ENCODE measurements around the gene ADAM17. TPM values are rescaled to one million over a fixed set of nuclear protein-coding genes. Genes with fewer than 3 reads are reported as not detected.

The ADAM17 gene
- total and polyA plus RNA-seq, 9 of the 15 experiments (the other 6 are each of a cell fraction or from before 2014, with no cell fraction given): 5.8 to 30.0 (median 19.0) TPM

DNA sequence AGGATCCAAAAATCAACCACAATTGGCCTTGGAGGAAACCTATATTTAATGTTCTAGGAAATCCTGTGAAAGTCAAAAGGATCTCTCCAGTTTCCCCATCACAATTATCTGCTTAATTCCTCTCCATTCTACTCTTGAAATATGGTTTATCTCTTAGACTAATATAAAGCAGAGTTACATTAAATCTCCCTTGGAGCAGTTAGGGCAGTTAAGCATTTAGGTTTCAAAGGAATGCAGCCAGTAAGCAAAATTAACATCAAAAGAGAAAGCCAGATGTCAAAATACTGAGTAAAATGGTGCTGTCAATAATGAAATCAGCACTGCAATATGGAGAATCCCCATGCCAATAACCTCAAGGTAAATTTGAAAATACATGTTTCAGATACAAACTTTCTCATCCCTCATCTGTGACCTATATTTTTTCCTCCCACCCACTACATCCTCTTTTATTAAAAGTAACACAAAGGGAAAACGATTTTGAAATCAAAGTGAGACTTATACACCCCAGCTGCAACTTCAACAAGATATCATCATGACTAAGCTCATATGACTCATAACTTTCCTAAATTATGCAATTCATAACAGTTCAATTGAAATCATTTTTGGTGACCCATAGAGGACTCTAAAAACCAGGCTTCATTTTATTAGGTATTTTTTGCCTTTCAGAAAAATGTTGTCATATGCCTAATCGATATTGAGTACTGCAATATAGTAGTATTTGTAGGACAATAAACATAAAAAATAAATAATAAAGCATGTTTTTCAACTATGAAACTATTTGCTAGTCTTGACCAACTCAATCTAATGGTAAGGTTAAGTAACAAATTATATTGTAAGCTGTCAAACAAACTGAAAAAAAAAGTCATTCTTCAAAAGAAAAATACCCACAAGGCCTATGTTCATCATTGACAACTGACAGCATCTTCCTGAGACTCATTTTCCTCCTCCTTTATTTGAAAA, 3.1 kb downstream of the ADAM17 start (continued):
- TF ChIP-seq, protein P1, sequence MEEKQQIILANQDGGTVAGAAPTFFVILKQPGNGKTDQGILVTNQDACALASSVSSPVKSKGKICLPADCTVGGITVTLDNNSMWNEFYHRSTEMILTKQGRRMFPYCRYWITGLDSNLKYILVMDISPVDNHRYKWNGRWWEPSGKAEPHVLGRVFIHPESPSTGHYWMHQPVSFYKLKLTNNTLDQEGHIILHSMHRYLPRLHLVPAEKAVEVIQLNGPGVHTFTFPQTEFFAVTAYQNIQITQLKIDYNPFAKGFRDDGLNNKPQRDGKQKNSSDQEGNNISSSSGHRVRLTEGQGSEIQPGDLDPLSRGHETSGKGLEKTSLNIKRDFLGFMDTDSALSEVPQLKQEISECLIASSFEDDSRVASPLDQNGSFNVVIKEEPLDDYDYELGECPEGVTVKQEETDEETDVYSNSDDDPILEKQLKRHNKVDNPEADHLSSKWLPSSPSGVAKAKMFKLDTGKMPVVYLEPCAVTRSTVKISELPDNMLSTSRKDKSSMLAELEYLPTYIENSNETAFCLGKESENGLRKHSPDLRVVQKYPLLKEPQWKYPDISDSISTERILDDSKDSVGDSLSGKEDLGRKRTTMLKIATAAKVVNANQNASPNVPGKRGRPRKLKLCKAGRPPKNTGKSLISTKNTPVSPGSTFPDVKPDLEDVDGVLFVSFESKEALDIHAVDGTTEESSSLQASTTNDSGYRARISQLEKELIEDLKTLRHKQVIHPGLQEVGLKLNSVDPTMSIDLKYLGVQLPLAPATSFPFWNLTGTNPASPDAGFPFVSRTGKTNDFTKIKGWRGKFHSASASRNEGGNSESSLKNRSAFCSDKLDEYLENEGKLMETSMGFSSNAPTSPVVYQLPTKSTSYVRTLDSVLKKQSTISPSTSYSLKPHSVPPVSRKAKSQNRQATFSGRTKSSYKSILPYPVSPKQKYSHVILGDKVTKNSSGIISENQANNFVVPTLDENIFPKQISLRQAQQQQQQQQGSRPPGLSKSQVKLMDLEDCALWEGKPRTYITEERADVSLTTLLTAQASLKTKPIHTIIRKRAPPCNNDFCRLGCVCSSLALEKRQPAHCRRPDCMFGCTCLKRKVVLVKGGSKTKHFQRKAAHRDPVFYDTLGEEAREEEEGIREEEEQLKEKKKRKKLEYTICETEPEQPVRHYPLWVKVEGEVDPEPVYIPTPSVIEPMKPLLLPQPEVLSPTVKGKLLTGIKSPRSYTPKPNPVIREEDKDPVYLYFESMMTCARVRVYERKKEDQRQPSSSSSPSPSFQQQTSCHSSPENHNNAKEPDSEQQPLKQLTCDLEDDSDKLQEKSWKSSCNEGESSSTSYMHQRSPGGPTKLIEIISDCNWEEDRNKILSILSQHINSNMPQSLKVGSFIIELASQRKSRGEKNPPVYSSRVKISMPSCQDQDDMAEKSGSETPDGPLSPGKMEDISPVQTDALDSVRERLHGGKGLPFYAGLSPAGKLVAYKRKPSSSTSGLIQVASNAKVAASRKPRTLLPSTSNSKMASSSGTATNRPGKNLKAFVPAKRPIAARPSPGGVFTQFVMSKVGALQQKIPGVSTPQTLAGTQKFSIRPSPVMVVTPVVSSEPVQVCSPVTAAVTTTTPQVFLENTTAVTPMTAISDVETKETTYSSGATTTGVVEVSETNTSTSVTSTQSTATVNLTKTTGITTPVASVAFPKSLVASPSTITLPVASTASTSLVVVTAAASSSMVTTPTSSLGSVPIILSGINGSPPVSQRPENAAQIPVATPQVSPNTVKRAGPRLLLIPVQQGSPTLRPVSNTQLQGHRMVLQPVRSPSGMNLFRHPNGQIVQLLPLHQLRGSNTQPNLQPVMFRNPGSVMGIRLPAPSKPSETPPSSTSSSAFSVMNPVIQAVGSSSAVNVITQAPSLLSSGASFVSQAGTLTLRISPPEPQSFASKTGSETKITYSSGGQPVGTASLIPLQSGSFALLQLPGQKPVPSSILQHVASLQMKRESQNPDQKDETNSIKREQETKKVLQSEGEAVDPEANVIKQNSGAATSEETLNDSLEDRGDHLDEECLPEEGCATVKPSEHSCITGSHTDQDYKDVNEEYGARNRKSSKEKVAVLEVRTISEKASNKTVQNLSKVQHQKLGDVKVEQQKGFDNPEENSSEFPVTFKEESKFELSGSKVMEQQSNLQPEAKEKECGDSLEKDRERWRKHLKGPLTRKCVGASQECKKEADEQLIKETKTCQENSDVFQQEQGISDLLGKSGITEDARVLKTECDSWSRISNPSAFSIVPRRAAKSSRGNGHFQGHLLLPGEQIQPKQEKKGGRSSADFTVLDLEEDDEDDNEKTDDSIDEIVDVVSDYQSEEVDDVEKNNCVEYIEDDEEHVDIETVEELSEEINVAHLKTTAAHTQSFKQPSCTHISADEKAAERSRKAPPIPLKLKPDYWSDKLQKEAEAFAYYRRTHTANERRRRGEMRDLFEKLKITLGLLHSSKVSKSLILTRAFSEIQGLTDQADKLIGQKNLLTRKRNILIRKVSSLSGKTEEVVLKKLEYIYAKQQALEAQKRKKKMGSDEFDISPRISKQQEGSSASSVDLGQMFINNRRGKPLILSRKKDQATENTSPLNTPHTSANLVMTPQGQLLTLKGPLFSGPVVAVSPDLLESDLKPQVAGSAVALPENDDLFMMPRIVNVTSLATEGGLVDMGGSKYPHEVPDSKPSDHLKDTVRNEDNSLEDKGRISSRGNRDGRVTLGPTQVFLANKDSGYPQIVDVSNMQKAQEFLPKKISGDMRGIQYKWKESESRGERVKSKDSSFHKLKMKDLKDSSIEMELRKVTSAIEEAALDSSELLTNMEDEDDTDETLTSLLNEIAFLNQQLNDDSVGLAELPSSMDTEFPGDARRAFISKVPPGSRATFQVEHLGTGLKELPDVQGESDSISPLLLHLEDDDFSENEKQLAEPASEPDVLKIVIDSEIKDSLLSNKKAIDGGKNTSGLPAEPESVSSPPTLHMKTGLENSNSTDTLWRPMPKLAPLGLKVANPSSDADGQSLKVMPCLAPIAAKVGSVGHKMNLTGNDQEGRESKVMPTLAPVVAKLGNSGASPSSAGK (IDR thresholded peaks at IDR 0.05): no peak
- TF ChIP-seq ZNF408 (CRISPR knock-in tag; IDR thresholded peaks at IDR 0.05; ENCODE audit: low read depth) (no peak), SMAD1 (IDR thresholded peaks at IDR 0.05; ENCODE audit: low read depth, low read length, partially characterized antibody) (peak; percentile 23), NCOA2 (IDR thresholded peaks at IDR 0.05; ENCODE audit: partially characterized antibody in 2 of 2) (no peak), CSDE1 (IDR thresholded peaks at IDR 0.05) (no peak), ZNF316 (IDR thresholded peaks at IDR 0.05) (peak; percentile 94), FOS (IDR thresholded peaks at IDR 0.05; ENCODE audit: extremely low read depth, insufficient read length) (peak; percentile 26), EP400 (IDR thresholded peaks at IDR 0.05) (peak; percentile 57), MEF2D (tag; conservative IDR thresholded peaks at IDR 0.05; ENCODE audit: low read depth) (0 out of 2 replicates have a peak, but pooled peaks have one; percentile 29), NCOR1 (IDR thresholded peaks at IDR 0.05) (peak; percentile 55)
- TF ChIP-seq, protein P2, sequence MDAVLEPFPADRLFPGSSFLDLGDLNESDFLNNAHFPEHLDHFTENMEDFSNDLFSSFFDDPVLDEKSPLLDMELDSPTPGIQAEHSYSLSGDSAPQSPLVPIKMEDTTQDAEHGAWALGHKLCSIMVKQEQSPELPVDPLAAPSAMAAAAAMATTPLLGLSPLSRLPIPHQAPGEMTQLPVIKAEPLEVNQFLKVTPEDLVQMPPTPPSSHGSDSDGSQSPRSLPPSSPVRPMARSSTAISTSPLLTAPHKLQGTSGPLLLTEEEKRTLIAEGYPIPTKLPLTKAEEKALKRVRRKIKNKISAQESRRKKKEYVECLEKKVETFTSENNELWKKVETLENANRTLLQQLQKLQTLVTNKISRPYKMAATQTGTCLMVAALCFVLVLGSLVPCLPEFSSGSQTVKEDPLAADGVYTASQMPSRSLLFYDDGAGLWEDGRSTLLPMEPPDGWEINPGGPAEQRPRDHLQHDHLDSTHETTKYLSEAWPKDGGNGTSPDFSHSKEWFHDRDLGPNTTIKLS (IDR thresholded peaks at IDR 0.05; ENCODE audit: borderline replicate concordance, low read depth): no peak
